ENCODE results near the gene TDRD7. TPM values are rescaled to one million over a fixed set of nuclear protein-coding genes. Genes with fewer than 3 reads are reported as not detected.

Gene TDRD7
- total RNA-seq, 1 experiment from 2014 or later: 2.8 TPM

DNA sequence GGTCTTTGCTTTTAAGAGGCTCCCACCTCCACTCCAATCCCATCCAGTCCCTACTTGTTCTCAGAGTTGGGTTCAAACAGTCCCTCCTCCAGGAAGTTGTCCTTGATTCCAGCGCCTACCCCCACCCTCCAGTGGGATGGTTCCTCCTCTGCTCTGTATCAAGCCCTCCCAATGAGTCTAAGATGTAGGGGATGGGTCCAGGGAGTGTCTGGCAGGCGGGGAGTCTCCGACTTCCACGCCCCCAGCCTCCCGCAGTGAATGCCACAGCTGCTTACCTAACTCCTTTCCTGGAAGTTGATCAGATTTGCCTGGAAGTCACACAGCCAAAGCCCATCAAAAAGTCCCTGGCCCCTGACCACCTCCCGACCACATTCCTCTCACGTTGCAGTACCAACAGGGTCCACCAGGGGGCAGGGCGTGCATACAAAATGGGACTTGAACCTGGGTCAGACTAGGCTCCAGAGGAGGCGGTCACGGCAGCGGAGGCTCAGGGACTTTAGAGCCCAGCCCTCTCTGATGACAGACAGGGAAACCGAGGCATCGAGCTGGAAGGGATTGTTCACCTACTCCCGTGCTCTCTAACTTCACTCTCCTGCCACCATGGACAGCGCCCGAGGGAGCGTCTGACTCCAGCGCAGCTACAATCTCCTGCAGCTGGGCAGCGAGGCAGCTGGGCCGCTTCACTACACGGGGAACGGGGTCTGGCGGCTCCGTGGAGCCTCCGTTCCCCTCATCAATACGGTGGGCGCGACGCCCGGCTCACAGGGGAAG, 25.0 kb upstream of the TDRD7 start:
- peaks cover 15% of the 10 kb centered on the region for H3K9me3 Mint-ChIP-seq
- peak; percentile 92 for DNase-seq (ENCODE audit: low spot score)
- H3K36me3 Mint-ChIP-seq: no peaks in the 10 kb centered on the region; the same call in 1 of the 2 replicates
- peaks cover 24% of the 10 kb centered on the region for H3K4me1 Mint-ChIP-seq
- peak; percentile 74 for ATAC-seq
- POLR2A ChIA-PET: no interaction called here
- no peak overlapping the region for H3K27ac Mint-ChIP-seq
- peak overlapping the region; percentile 41 for H3K4me3 Mint-ChIP-seq
- TF ChIP-seq, protein P1, sequence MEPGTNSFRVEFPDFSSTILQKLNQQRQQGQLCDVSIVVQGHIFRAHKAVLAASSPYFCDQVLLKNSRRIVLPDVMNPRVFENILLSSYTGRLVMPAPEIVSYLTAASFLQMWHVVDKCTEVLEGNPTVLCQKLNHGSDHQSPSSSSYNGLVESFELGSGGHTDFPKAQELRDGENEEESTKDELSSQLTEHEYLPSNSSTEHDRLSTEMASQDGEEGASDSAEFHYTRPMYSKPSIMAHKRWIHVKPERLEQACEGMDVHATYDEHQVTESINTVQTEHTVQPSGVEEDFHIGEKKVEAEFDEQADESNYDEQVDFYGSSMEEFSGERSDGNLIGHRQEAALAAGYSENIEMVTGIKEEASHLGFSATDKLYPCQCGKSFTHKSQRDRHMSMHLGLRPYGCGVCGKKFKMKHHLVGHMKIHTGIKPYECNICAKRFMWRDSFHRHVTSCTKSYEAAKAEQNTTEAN (CRISPR knock-in tag; IDR thresholded peaks at IDR 0.05): peak; percentile 5; the same call in 1 of the 2 replicates
- peak; percentile 73; the same call in 1 of the 2 replicates for TF ChIP-seq JUN (CRISPR knock-in tag; IDR thresholded peaks at IDR 0.05)
- peak; percentile 80; the same call in 1 of the 2 replicates for TF ChIP-seq SMAD3 (CRISPR knock-in tag; IDR thresholded peaks at IDR 0.05; ENCODE audit: borderline replicate concordance)
- TF ChIP-seq ZNF671 (CRISPR knock-in tag; IDR thresholded peaks at IDR 0.05): no peak
- TF ChIP-seq, protein P2, sequence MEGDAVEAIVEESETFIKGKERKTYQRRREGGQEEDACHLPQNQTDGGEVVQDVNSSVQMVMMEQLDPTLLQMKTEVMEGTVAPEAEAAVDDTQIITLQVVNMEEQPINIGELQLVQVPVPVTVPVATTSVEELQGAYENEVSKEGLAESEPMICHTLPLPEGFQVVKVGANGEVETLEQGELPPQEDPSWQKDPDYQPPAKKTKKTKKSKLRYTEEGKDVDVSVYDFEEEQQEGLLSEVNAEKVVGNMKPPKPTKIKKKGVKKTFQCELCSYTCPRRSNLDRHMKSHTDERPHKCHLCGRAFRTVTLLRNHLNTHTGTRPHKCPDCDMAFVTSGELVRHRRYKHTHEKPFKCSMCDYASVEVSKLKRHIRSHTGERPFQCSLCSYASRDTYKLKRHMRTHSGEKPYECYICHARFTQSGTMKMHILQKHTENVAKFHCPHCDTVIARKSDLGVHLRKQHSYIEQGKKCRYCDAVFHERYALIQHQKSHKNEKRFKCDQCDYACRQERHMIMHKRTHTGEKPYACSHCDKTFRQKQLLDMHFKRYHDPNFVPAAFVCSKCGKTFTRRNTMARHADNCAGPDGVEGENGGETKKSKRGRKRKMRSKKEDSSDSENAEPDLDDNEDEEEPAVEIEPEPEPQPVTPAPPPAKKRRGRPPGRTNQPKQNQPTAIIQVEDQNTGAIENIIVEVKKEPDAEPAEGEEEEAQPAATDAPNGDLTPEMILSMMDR (IDR thresholded peaks at IDR 0.05): peak; percentile 100
- peak; percentile 39; the same call in 1 of the 2 replicates for TF ChIP-seq GABPB1 (CRISPR knock-in tag; IDR thresholded peaks at IDR 0.05)
- no peak for TF ChIP-seq NR3C1 (CRISPR knock-in tag; conservative IDR thresholded peaks at IDR 0.05; ENCODE audit: low read depth)
- TF ChIP-seq TEAD4 (CRISPR knock-in tag; IDR thresholded peaks at IDR 0.05): peak; percentile 78; the same call in 1 of the 2 replicates
- peak; percentile 54; the same call in 1 of the 2 replicates for TF ChIP-seq CREB1 (CRISPR knock-in tag; IDR thresholded peaks at IDR 0.05)
- TF ChIP-seq, protein P3, sequence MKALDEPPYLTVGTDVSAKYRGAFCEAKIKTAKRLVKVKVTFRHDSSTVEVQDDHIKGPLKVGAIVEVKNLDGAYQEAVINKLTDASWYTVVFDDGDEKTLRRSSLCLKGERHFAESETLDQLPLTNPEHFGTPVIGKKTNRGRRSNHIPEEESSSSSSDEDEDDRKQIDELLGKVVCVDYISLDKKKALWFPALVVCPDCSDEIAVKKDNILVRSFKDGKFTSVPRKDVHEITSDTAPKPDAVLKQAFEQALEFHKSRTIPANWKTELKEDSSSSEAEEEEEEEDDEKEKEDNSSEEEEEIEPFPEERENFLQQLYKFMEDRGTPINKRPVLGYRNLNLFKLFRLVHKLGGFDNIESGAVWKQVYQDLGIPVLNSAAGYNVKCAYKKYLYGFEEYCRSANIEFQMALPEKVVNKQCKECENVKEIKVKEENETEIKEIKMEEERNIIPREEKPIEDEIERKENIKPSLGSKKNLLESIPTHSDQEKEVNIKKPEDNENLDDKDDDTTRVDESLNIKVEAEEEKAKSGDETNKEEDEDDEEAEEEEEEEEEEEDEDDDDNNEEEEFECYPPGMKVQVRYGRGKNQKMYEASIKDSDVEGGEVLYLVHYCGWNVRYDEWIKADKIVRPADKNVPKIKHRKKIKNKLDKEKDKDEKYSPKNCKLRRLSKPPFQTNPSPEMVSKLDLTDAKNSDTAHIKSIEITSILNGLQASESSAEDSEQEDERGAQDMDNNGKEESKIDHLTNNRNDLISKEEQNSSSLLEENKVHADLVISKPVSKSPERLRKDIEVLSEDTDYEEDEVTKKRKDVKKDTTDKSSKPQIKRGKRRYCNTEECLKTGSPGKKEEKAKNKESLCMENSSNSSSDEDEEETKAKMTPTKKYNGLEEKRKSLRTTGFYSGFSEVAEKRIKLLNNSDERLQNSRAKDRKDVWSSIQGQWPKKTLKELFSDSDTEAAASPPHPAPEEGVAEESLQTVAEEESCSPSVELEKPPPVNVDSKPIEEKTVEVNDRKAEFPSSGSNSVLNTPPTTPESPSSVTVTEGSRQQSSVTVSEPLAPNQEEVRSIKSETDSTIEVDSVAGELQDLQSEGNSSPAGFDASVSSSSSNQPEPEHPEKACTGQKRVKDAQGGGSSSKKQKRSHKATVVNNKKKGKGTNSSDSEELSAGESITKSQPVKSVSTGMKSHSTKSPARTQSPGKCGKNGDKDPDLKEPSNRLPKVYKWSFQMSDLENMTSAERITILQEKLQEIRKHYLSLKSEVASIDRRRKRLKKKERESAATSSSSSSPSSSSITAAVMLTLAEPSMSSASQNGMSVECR (CRISPR knock-in tag; IDR thresholded peaks at IDR 0.05; ENCODE audit: borderline replicate concordance): 0 out of 2 replicates have a peak, but pooled peaks have one; percentile 60
- TF ChIP-seq, protein P4, sequence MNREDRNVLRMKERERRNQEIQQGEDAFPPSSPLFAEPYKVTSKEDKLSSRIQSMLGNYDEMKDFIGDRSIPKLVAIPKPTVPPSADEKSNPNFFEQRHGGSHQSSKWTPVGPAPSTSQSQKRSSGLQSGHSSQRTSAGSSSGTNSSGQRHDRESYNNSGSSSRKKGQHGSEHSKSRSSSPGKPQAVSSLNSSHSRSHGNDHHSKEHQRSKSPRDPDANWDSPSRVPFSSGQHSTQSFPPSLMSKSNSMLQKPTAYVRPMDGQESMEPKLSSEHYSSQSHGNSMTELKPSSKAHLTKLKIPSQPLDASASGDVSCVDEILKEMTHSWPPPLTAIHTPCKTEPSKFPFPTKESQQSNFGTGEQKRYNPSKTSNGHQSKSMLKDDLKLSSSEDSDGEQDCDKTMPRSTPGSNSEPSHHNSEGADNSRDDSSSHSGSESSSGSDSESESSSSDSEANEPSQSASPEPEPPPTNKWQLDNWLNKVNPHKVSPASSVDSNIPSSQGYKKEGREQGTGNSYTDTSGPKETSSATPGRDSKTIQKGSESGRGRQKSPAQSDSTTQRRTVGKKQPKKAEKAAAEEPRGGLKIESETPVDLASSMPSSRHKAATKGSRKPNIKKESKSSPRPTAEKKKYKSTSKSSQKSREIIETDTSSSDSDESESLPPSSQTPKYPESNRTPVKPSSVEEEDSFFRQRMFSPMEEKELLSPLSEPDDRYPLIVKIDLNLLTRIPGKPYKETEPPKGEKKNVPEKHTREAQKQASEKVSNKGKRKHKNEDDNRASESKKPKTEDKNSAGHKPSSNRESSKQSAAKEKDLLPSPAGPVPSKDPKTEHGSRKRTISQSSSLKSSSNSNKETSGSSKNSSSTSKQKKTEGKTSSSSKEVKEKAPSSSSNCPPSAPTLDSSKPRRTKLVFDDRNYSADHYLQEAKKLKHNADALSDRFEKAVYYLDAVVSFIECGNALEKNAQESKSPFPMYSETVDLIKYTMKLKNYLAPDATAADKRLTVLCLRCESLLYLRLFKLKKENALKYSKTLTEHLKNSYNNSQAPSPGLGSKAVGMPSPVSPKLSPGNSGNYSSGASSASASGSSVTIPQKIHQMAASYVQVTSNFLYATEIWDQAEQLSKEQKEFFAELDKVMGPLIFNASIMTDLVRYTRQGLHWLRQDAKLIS (CRISPR knock-in tag; IDR thresholded peaks at IDR 0.05; ENCODE audit: borderline replicate concordance): no peak
- TF ChIP-seq TCF7 (CRISPR knock-in tag; IDR thresholded peaks at IDR 0.05; ENCODE audit: low read depth): no peak
- TF ChIP-seq TEAD1 (CRISPR knock-in tag; IDR thresholded peaks at IDR 0.05): peak; percentile 70; the same call in 1 of the 2 replicates
- TF ChIP-seq, protein P5, sequence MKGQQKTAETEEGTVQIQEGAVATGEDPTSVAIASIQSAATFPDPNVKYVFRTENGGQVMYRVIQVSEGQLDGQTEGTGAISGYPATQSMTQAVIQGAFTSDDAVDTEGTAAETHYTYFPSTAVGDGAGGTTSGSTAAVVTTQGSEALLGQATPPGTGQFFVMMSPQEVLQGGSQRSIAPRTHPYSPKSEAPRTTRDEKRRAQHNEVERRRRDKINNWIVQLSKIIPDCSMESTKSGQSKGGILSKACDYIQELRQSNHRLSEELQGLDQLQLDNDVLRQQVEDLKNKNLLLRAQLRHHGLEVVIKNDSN (CRISPR knock-in tag; IDR thresholded peaks at IDR 0.05): peak; percentile 44; the same call in 1 of the 2 replicates
- no peak for TF ChIP-seq NR1H2 (CRISPR knock-in tag; IDR thresholded peaks at IDR 0.05)
- TF ChIP-seq CREM (CRISPR knock-in tag; IDR thresholded peaks at IDR 0.05): peak; percentile 45; the same call in 1 of the 2 replicates
- CTCF ChIA-PET: interaction anchor here (0.6 to 3.1 kb wide), 34 partner anchors 10 to 532 kb away, joined by 3 to 21 read pairs (median 3); partner anchors contain the start of genes TDRD7, TMOD1 and ZNF782
- H3K27me3 Mint-ChIP-seq (ENCODE audit: low read depth): peaks cover 11% of the 10 kb centered on the region

Measured in WTC11 (cell line).